ENCODE results near the gene RYR3.

- TF ChIP-seq CTCF (conservative IDR thresholded peaks at IDR 0.05; ENCODE audit: low read length) (no peak), EZH2phosphoT487 (IDR thresholded peaks at IDR 0.05; ENCODE audit: borderline replicate concordance) (no peak)
Measured at GRCh38 chr15:33565094-33565493, 254.3 kb downstream of the RYR3 start.
